H1 (cell line): ENCODE results near the gene DNER. TPM values are rescaled to one million over a fixed set of nuclear protein-coding genes. Genes with fewer than 3 reads are reported as not detected.

Experiments used
- CBX8 ChIP-seq: fragments of 300-800, 300-1000 bp; sonication (generic); IDR thresholded peaks from 2 replicates; pipeline ENCODE4 v1.7.1; 2016; ENCODE audit warnings: low read depth, low read length, borderline replicate concordance
- CEBPB ChIP-seq: IDR thresholded peaks from 2 replicates; pipeline ENCODE4 v1.6.1; 2012; ENCODE audit warnings: low read depth, low read length
- ZNF274 ChIP-seq: IDR thresholded peaks from 2 replicates; pipeline ENCODE4 v1.7.0; 2012; ENCODE audit warnings: low read length, borderline replicate concordance; ENCODE audit errors: extremely low read depth
- polyA plus RNA-seq, 7 experiments: library from polyadenylated mRNA; depleted of rRNA in 3 of 7; stranded (reverse) in 5 of 7; unstranded in 2 of 7; fragments of >200 nt in 5 of 7; fragments of 200-250 nt in 2 of 7; gene quantifications; 1 replicate in 5 of 7; 2 replicates in 1 of 7; 4 replicates in 1 of 7; pipeline versions ENCODE4 v1.2.1 to v1.2.3, GENCODE V29; 2011 to 2013; ENCODE audit warnings: missing spikeins in 2 of 7, mixed read lengths in 2 of 7
- total RNA-seq: library from RNA; stranded (reverse); fragmentation: NEBNext Ultra II Directional; extraction: Animal tissue kit (Norgen Biotek cat#: 25700); gene quantifications from 2 replicates; pipeline ENCODE4 v1.2.1, GENCODE V29; 2021
- TF ChIP-seq, protein P1 (sequence below): fragments of 300-600 bp; sonication (generic); IDR thresholded peaks from 2 replicates; pipeline ENCODE4 v1.7.1; 2012; ENCODE audit warnings: low read length, moderate library complexity, mild to moderate bottlenecking, inconsistent platforms; ENCODE audit not compliant: insufficient replicate concordance
- TF ChIP-seq, protein P2 (sequence below): IDR thresholded peaks from 2 replicates; pipeline ENCODE4 v1.6.1; 2012; ENCODE audit warnings: inconsistent platforms
- TF ChIP-seq, protein P3 (sequence below): IDR thresholded peaks from 2 replicates; pipeline ENCODE4 v1.6.1; 2011; ENCODE audit warnings: low read length, improper control_type of control experiment

The DNER gene
- total and polyA plus RNA-seq, 2 of the 8 experiments (the other 6 are each of a cell fraction or from before 2014, with no cell fraction given) = 6.8 to 16.3 TPM

DNA sequence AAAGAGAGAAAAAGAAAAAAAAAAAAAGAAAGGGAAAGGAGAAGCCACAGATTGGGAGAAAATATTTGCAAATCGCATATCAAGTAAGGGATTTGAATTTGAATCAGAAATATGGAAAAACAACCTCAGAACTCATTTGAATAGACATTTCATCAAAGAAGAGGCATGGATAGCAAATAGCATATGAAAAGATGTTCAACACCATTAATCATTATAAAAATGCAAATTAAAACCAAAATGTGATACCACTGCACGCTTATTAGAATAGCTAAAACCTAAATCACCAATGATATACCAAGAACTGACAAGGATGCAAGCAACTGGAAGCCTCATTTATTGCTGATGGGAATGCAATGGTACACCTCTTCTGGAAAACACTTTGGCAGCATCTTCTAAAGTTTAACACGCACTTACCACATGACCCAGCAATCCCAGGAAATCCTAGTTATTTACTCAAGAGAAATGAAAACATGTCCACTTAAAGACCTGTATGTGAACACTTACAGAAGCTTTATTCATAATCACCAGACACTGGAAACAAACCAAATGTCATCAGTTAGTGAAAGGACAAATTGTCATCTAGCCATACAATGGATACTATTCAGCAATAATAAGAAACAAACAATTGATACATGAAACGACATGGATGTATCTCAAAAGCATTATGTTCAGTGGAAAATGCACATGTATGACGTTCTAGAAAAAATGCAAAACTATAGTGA, 10.3 kb downstream of the DNER start (continued):
- TF ChIP-seq, protein P1, sequence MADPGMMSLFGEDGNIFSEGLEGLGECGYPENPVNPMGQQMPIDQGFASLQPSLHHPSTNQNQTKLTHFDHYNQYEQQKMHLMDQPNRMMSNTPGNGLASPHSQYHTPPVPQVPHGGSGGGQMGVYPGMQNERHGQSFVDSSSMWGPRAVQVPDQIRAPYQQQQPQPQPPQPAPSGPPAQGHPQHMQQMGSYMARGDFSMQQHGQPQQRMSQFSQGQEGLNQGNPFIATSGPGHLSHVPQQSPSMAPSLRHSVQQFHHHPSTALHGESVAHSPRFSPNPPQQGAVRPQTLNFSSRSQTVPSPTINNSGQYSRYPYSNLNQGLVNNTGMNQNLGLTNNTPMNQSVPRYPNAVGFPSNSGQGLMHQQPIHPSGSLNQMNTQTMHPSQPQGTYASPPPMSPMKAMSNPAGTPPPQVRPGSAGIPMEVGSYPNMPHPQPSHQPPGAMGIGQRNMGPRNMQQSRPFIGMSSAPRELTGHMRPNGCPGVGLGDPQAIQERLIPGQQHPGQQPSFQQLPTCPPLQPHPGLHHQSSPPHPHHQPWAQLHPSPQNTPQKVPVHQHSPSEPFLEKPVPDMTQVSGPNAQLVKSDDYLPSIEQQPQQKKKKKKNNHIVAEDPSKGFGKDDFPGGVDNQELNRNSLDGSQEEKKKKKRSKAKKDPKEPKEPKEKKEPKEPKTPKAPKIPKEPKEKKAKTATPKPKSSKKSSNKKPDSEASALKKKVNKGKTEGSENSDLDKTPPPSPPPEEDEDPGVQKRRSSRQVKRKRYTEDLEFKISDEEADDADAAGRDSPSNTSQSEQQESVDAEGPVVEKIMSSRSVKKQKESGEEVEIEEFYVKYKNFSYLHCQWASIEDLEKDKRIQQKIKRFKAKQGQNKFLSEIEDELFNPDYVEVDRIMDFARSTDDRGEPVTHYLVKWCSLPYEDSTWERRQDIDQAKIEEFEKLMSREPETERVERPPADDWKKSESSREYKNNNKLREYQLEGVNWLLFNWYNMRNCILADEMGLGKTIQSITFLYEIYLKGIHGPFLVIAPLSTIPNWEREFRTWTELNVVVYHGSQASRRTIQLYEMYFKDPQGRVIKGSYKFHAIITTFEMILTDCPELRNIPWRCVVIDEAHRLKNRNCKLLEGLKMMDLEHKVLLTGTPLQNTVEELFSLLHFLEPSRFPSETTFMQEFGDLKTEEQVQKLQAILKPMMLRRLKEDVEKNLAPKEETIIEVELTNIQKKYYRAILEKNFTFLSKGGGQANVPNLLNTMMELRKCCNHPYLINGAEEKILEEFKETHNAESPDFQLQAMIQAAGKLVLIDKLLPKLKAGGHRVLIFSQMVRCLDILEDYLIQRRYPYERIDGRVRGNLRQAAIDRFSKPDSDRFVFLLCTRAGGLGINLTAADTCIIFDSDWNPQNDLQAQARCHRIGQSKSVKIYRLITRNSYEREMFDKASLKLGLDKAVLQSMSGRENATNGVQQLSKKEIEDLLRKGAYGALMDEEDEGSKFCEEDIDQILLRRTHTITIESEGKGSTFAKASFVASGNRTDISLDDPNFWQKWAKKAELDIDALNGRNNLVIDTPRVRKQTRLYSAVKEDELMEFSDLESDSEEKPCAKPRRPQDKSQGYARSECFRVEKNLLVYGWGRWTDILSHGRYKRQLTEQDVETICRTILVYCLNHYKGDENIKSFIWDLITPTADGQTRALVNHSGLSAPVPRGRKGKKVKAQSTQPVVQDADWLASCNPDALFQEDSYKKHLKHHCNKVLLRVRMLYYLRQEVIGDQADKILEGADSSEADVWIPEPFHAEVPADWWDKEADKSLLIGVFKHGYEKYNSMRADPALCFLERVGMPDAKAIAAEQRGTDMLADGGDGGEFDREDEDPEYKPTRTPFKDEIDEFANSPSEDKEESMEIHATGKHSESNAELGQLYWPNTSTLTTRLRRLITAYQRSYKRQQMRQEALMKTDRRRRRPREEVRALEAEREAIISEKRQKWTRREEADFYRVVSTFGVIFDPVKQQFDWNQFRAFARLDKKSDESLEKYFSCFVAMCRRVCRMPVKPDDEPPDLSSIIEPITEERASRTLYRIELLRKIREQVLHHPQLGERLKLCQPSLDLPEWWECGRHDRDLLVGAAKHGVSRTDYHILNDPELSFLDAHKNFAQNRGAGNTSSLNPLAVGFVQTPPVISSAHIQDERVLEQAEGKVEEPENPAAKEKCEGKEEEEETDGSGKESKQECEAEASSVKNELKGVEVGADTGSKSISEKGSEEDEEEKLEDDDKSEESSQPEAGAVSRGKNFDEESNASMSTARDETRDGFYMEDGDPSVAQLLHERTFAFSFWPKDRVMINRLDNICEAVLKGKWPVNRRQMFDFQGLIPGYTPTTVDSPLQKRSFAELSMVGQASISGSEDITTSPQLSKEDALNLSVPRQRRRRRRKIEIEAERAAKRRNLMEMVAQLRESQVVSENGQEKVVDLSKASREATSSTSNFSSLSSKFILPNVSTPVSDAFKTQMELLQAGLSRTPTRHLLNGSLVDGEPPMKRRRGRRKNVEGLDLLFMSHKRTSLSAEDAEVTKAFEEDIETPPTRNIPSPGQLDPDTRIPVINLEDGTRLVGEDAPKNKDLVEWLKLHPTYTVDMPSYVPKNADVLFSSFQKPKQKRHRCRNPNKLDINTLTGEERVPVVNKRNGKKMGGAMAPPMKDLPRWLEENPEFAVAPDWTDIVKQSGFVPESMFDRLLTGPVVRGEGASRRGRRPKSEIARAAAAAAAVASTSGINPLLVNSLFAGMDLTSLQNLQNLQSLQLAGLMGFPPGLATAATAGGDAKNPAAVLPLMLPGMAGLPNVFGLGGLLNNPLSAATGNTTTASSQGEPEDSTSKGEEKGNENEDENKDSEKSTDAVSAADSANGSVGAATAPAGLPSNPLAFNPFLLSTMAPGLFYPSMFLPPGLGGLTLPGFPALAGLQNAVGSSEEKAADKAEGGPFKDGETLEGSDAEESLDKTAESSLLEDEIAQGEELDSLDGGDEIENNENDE = no peak
- TF ChIP-seq, protein P2, sequence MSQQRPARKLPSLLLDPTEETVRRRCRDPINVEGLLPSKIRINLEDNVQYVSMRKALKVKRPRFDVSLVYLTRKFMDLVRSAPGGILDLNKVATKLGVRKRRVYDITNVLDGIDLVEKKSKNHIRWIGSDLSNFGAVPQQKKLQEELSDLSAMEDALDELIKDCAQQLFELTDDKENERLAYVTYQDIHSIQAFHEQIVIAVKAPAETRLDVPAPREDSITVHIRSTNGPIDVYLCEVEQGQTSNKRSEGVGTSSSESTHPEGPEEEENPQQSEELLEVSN = no peak
- TF ChIP-seq CBX8 = no peak
- no peak for TF ChIP-seq ZNF274
- TF ChIP-seq, protein P3, sequence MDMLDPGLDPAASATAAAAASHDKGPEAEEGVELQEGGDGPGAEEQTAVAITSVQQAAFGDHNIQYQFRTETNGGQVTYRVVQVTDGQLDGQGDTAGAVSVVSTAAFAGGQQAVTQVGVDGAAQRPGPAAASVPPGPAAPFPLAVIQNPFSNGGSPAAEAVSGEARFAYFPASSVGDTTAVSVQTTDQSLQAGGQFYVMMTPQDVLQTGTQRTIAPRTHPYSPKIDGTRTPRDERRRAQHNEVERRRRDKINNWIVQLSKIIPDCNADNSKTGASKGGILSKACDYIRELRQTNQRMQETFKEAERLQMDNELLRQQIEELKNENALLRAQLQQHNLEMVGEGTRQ = no peak
- TF ChIP-seq CEBPB = no peak
